Activated CD8-positive, alpha-beta memory T cell treated with anti-CD3 and anti-CD28 coated beads, Interleukin-2, amount 10 ng/mL, durations not matched to agents 7 days and 5 days (primary cell): ENCODE measurements around the gene CRLF1. TPM values are rescaled to one million over a fixed set of nuclear protein-coding genes. Genes with fewer than 3 reads are reported as not detected.
"Not testable (repeated sequence)": the region's sequence is repeated elsewhere in the genome, so short reads cannot be mapped to it uniquely, and the experiment has no call there.

Experiments used
- ATAC-seq: fragments of 150-1000 bp; cut with Tn5 transposase; one replicate; pipeline ENCODE4 v1.10.0; 2021; ENCODE audit warnings: moderate library complexity
- CTCF ChIA-PET: fragments of 350-600 bp; sonication (Branson Sonifier 250); formaldehyde crosslinking; loops from one replicate; lab custom pipeline; 2021; ENCODE audit warnings: antibody characterized with exemption; lab: Charles Lee
- DNase-seq: peaks from one replicate; pipeline ENCODE4 v3.0.0-alpha.2; 2020
- H3K27ac Mint-ChIP-seq: one replicate; pipeline ENCODE4 v1.8.0; 2021; ENCODE audit warnings: mild to moderate bottlenecking, mixed read lengths
- H3K27me3 Mint-ChIP-seq: one replicate; pipeline ENCODE4 v1.8.0; 2021; ENCODE audit warnings: mixed read lengths
- H3K36me3 Mint-ChIP-seq: one replicate; pipeline ENCODE4 v1.8.0; 2021; ENCODE audit warnings: mild to moderate bottlenecking, mixed read lengths
- H3K4me1 Mint-ChIP-seq: one replicate; pipeline ENCODE4 v1.8.0; 2021; ENCODE audit warnings: mixed read lengths
- H3K4me3 Mint-ChIP-seq: one replicate; pipeline ENCODE4 v1.8.0; 2021; ENCODE audit warnings: mild to moderate bottlenecking, moderate library complexity, mixed read lengths
- H3K9me3 Mint-ChIP-seq: one replicate; pipeline ENCODE4 v1.8.0; 2022; ENCODE audit warnings: low read depth, mixed read lengths
- total RNA-seq, 2 experiments: library from RNA; stranded (reverse); gene quantifications; one replicate each; pipeline ENCODE4 v1.2.3, GENCODE V29; 2021

The CRLF1 gene
- total RNA-seq, 2 experiments from 2014 or later = not detected

DNA sequence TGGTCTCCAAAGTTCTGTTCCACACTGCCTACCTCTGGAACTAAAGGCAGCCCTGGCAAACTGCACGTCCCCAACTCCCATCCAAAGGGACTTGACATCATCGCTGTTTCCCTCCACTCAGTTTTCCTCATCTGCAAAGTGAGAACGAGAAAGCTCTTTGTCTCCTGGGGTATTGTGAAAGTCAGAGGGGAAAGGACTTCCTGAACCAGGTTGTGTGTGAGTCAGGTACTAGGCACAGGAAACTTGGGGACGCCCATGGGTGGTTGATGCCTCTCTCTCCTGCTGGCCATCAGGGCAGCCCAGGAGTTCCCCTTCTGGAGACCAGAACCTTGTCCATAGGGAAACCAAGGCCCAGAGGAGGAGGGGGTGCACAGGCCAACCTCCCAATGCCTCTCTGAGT, 4.7 kb downstream of the CRLF1 start:
- H3K9me3 Mint-ChIP-seq = no peaks in the 10 kb centered on the region
- H3K4me3 Mint-ChIP-seq = no peak overlapping the region
- CTCF ChIA-PET = no interaction called here
- H3K4me1 Mint-ChIP-seq = peaks cover 2% of the 10 kb centered on the region
- no peak overlapping the region for H3K27ac Mint-ChIP-seq
- no peak for ATAC-seq
- H3K36me3 Mint-ChIP-seq = no peaks in the 10 kb centered on the region
- no peak for DNase-seq
- peaks cover 36% of the 10 kb centered on the region for H3K27me3 Mint-ChIP-seq

DNA sequence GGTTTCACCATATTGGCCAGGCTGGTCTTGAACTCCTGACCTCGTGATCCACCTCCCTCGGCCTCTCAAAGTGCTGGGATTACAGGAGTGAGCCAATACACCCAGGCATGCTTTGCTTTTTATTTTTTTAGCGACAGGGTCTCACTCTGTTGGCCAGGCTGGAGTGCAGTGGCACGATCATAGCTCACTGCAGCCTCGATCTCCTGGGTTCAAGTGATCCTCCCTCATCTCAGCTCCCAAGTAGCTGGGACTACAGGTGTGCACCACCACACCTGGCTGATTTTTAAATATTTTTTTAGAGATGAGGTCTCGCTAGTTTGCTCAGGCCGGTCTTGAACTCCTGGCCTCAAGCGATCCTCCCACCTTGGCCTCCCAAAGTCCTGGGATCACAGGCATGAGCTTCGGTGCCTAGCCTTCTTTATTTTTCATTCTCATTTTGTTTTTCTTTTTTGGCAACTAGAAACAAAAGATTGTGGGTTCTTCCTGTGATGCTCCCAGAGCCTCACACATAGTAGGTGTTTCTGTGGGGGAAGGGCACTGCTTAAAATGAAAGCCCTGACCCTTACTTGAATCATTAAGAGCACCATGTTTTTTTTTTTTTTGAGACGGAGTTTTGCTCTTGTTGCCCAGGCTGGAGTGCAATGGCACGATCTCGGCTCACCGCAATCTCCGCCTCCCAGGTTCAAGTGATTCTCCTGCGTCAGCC, 5.8 kb downstream of the CRLF1 start:
- H3K27me3 Mint-ChIP-seq = peaks cover 36% of the 10 kb centered on the region

DNA sequence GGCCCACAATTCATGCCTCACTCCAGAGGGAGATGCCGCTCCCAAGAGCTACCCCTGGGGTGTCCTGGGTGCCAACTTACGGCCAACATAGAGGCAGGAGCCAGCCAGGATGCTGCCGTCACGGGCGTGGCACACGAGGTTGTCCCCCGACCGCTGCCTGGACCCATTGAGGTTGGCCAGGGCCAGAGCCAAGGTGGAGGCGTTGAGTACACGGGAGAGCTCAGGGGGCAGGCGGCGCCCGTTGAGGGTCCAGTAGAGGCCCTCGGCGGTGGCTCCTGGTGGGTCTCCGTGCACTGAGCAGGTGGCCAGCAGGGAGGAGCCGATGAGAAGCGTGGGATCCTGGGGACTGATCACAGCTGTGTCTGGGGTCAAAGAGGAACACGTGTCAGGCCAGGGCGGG, 7.1 kb downstream of the CRLF1 start:
- Mint-ChIP-seq H3K4me3 (no peak overlapping the region), H3K36me3 (no peaks in the 10 kb centered on the region)
- CTCF ChIA-PET = interaction anchor here (1.3 to 1.4 kb wide), 2 partner anchors 10 to 265 kb away, joined by 3 read pairs; partner anchors contain the start of gene REX1BD

More for the DNA sequence above, 5.8 kb downstream of the CRLF1 start:
- H3K36me3 Mint-ChIP-seq, H3K4me1 Mint-ChIP-seq, H3K4me3 Mint-ChIP-seq, CTCF ChIA-PET, ATAC-seq, H3K9me3 Mint-ChIP-seq, H3K27ac Mint-ChIP-seq, DNase-seq: not testable (repeated sequence)

DNA sequence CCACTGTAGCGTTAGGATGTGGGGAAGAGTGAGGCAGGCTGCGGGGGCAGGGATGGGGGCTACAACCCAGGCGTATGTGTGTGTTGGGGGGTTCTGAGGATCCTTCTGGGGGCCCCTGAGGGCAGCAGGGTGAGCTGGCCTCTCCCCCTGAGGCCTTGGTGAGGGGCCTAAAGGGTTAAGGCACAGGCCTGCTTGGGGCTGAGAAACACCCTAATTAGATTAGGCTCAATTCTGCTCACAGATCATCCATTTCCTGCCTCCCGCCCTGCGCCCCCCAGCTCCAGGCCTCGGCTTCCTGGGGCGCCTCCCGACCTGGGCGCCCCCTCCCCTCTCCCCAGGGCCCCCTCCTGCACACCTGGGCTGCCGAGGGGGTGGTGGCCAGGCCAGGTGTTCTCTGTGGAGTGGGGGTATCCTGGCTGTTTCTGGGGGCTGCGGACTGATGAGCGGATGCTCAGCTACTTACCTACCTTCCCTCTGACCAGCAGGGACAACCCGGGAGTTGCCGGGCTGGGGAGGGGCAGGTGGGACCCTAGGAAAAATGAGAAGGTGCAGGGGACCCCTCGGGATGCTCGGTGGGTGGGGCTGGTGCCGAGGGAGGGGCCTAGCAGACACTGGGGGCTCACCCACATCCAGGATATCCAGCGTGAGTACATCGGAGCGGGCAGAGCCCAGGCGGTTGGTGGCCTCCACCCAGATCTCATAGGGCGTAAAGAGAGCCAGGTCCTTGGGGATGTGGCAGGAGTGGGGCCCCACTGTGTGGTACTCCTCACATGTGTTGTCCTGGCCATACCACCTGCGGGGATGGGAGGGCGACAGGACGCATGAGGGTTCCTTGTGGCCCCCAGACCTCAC, 8.6 kb downstream of the CRLF1 start:
- no peak for DNase-seq
- H3K4me3 Mint-ChIP-seq = no peak overlapping the region
- CTCF ChIA-PET = interaction anchor here (0.9 to 1.2 kb wide), 3 partner anchors 9 to 249 kb away, joined by 3 read pairs; partner anchors contain the start of gene REX1BD
- H3K4me1 Mint-ChIP-seq = peaks cover 15% of the 10 kb centered on the region
- no peak overlapping the region for H3K27ac Mint-ChIP-seq
- no peaks in the 10 kb centered on the region for H3K36me3 Mint-ChIP-seq
- ATAC-seq = no peak
- no peaks in the 10 kb centered on the region for H3K9me3 Mint-ChIP-seq
- peaks cover 21% of the 10 kb centered on the region for H3K27me3 Mint-ChIP-seq

More for the DNA sequence above, 7.1 kb downstream of the CRLF1 start:
- H3K27ac Mint-ChIP-seq = no peak overlapping the region
- DNase-seq (no peak), ATAC-seq (no peak)
- H3K9me3 Mint-ChIP-seq = no peaks in the 10 kb centered on the region
- H3K27me3 Mint-ChIP-seq = peaks cover 31% of the 10 kb centered on the region
- peaks cover 10% of the 10 kb centered on the region for H3K4me1 Mint-ChIP-seq

- Mint-ChIP-seq H3K27me3 (peaks cover 11% of the 10 kb centered on the region), H3K4me3 (no peak overlapping the region), H3K9me3 (no peaks in the 10 kb centered on the region), H3K27ac (no peak overlapping the region), H3K36me3 (no peaks in the 10 kb centered on the region), H3K4me1 (peaks cover 15% of the 10 kb centered on the region)
- no peak for ATAC-seq
- CTCF ChIA-PET = interaction anchor here (1.2 kb wide), 1 partner anchor 250 kb away, joined by 3 read pairs; no protein-coding TSS in a partner anchor
- no peak for DNase-seq
These were observed 9.8 kb downstream of the CRLF1 start for GRCh38 chr19:18596752-18597157.

DNA sequence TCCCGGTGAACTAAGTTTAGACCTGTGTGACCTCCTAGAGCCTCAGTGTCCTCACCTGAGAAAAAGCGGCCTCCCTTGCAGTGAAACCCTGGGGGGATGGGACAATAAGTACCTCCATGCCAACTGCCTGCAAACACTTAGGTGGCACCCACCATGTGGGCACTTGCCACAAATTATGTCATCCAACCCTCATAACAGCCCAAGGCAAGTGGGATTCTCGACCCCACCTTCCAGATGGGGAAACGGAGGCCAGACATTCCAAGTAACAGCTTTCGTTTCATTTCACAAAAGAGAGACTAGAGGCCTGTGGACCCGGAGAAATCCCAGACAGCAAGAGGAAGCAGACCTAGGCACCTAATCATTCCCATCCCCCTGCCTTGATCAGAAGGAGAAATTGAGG, 11.1 kb downstream of the CRLF1 start:
- Mint-ChIP-seq H3K4me3 (peak overlapping the region; percentile 15), H3K27me3 (peaks cover 7% of the 10 kb centered on the region), H3K27ac (no peak overlapping the region), H3K9me3 (no peaks in the 10 kb centered on the region), H3K36me3 (peaks cover 3% of the 10 kb centered on the region), H3K4me1 (peaks cover 17% of the 10 kb centered on the region)
- CTCF ChIA-PET = interaction anchor here (0.5 to 2.7 kb wide), 4 partner anchors 9 to 252 kb away, joined by 3 to 9 read pairs (median 5); partner anchors contain the start of gene KXD1
- no peak for ATAC-seq
- DNase-seq = no peak

DNA sequence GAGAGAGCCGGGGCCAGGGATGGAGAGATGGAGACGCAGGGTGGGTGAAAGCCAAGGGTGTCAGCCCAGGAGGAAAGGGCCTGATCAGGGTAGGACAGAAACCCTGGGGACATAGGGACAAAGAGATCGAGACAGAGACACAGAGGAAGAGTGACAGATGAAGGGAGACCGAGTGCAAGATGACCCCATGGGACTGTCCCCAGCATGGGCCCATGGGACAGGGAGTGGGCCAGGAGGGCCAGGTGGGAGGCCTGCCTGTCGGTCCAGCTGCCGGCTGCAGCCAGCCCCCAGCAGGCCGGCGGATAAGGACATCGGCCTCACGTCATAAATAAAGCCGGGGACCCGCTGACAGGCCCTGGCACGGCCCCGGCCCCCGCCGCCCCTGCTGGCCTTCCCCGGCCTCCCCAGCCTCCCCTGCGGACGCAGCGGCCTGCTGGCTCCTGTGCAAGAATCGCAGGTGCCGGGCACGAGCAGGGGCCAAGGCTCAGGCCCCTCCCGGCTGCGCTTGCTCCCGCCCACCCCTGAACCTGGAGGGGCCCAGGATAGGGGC, 11.7 kb downstream of the CRLF1 start:
- H3K36me3 Mint-ChIP-seq = peaks cover 3% of the 10 kb centered on the region
- no peak overlapping the region for H3K27ac Mint-ChIP-seq
- H3K4me3 Mint-ChIP-seq = peak overlapping the region; percentile 50
- H3K27me3 Mint-ChIP-seq = peaks cover 7% of the 10 kb centered on the region
- DNase-seq (no peak), ATAC-seq (no peak)
- CTCF ChIA-PET = interaction anchor here (1.0 to 2.7 kb wide), 10 partner anchors 8 to 252 kb away, joined by 3 to 11 read pairs (median 5); partner anchors contain the start of genes FKBP8, KXD1 and UBA52
- no peaks in the 10 kb centered on the region for H3K9me3 Mint-ChIP-seq
- H3K4me1 Mint-ChIP-seq = peaks cover 20% of the 10 kb centered on the region

- CTCF ChIA-PET = interaction anchor here (0.6 to 2.7 kb wide), 20 partner anchors 8 to 438 kb away, joined by 3 to 11 read pairs (median 4); partner anchors contain the start of genes COPE, DDX49, FKBP8 and KXD1
- H3K27me3 Mint-ChIP-seq = peaks cover 7% of the 10 kb centered on the region
- no peak overlapping the region for H3K27ac Mint-ChIP-seq
- peaks cover 24% of the 10 kb centered on the region for H3K4me1 Mint-ChIP-seq
- peak; percentile 72 for ATAC-seq
- DNase-seq = peak; percentile 71
- peak overlapping the region; percentile 50 for H3K4me3 Mint-ChIP-seq
- H3K9me3 Mint-ChIP-seq = no peaks in the 10 kb centered on the region
- peaks cover 3% of the 10 kb centered on the region for H3K36me3 Mint-ChIP-seq
These were observed 12.3 kb downstream of the CRLF1 start for GRCh38 chr19:18594096-18594823.

DNA sequence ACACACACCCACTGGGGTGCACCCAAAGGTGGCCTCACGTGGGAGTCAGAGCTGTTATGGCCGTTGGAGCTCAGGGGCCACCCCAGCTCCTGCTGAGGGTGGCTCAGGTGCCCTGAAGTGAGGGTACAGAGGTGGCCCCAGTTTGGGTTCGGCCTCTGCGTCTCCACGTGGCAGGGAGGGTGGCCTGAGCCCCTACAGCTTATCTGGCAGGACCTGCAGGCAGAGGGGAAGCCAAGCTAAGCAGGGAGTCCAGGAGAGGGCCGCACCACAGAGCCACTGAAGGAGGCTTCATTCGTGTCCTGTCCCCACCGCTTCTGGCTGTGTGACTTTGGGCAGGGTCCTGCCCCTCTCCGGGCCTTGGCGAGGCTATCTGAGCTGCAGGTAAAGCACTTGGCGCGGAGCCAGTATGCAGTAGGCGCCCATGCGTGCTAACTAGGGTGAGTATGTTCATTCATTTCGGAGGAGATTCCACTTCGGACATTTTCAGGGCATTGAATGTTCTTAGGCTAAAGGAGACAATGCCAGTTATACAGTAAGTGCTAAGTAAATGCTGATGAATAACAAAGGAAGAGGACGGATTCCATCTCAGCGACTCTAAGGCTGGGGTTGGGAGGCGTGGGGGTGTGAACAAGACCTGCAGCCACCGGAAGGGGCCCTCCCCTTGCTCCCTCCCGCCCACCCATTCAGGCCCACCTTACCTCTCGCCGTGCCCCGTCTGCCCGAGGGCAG, 13.1 kb downstream of the CRLF1 start:
- Mint-ChIP-seq H3K4me3 (no peak overlapping the region), H3K27ac (peak overlapping the region; percentile 3), H3K9me3 (no peaks in the 10 kb centered on the region), H3K4me1 (peaks cover 24% of the 10 kb centered on the region), H3K36me3 (peaks cover 3% of the 10 kb centered on the region), H3K27me3 (peaks cover 7% of the 10 kb centered on the region)
- CTCF ChIA-PET = interaction anchor here (0.6 to 2.7 kb wide), 24 partner anchors 7 to 439 kb away, joined by 3 to 11 read pairs (median 4); partner anchors contain the start of genes COPE, DDX49, FKBP8 and KXD1
- DNase-seq = no peak
- ATAC-seq = no peak

GRCh38 chr19:18592732-18593131, 13.9 kb downstream of the CRLF1 start:
- not testable (repeated sequence) for ATAC-seq, H3K27ac Mint-ChIP-seq, H3K9me3 Mint-ChIP-seq, H3K36me3 Mint-ChIP-seq, H3K4me3 Mint-ChIP-seq, H3K27me3 Mint-ChIP-seq, DNase-seq
- peaks cover 31% of the 10 kb centered on the region for H3K4me1 Mint-ChIP-seq
- CTCF ChIA-PET = interaction anchor here (1.0 to 2.7 kb wide), 9 partner anchors 8 to 263 kb away, joined by 3 to 11 read pairs (median 4); partner anchors contain the start of genes KXD1 and UBA52

- DNase-seq = no peak
- CTCF ChIA-PET = interaction anchor here (1.0 to 1.6 kb wide), 3 partner anchors 48 to 264 kb away, joined by 3 to 7 read pairs (median 3); no protein-coding TSS in a partner anchor
- Mint-ChIP-seq H3K27me3 (peaks cover 7% of the 10 kb centered on the region), H3K4me3 (no peak overlapping the region), H3K4me1 (peaks cover 34% of the 10 kb centered on the region), H3K9me3 (no peaks in the 10 kb centered on the region), H3K27ac (no peak overlapping the region), H3K36me3 (peaks cover 3% of the 10 kb centered on the region)
- ATAC-seq = no peak
These were observed 14.7 kb downstream of the CRLF1 start for GRCh38 chr19:18591735-18592385.
